Adrenal gland (tissue), 12 donors: ENCODE results near the gene LY6G6F. TPM values are rescaled to one million over a fixed set of nuclear protein-coding genes. Genes with fewer than 3 reads are reported as not detected.

Experiments used
- DNase-seq, 7 donors: peaks; one replicate each; pipeline ENCODE4 v3.0.0-alpha.2; 2019 to 2020
- H3K27ac ChIP-seq, 5 donors: fragments of 200-600 bp; sonication (generic) in 4 of 5; 1 replicate in 3 of 5; 2 replicates in 2 of 5; pipeline versions ENCODE4 v1.5.1 to v1.8.0; 2016 to 2020; ENCODE audit warnings: mild to moderate bottlenecking in 1 of 5
- H3K27me3 ChIP-seq: fragments of 200-600 bp; 2 replicates; pipeline ENCODE4 v1.8.0; 2021
- H3K36me3 ChIP-seq, 2 donors: fragments of 200-600 bp; replicated peaks in 1 of 2; 1 replicate in 1 of 2; 2 replicates in 1 of 2; pipeline versions ENCODE4 v1.5.1 to v1.8.0; 2018 to 2022
- H3K4me1 ChIP-seq, 2 donors: fragments of 200-600 bp; replicated peaks in 1 of 2; 1 replicate in 1 of 2; 2 replicates in 1 of 2; pipeline versions ENCODE4 v1.5.1 to v1.8.0; 2018 to 2021
- H3K4me3 ChIP-seq, 4 donors: fragments of 200-600 bp; sonication (generic) in 3 of 4; one replicate each; pipeline ENCODE4 v1.5.1; 2016 to 2018
- H3K9me3 ChIP-seq, 3 donors: fragments of 200-600 bp; sonication (generic) in 1 of 3; replicated peaks in 1 of 3; 1 replicate in 2 of 3; 2 replicates in 1 of 3; pipeline versions ENCODE4 v1.5.1 to v1.8.0; 2016 to 2021
- CTCF ChIP-seq, 6 experiments: fragments of 450-650 bp in 4 of 6; fragments of 200-600 bp in 2 of 6; sonication (generic) in 1 of 6; IDR thresholded peaks; 1 replicate in 5 of 6; 2 replicates in 1 of 6; pipeline versions ENCODE4 v1.5.1 to v1.8.0; 2016 to 2021; ENCODE audit warnings: antibody characterized with exemption in 6 of 6, mild to moderate bottlenecking in 2 of 6, moderate library complexity in 1 of 6
- POLR2A ChIP-seq, 2 donors: fragments of 450-650 bp; IDR thresholded peaks; one replicate each; pipeline ENCODE4 v1.6.1; 2017; ENCODE audit warnings: antibody characterized with exemption in 2 of 2, mild to moderate bottlenecking in 2 of 2, moderate library complexity in 1 of 2
- WGBS, 4 donors: extraction: QIAGEN DNeasy Blood & Tissue Kit in 2 of 4; methylation state at CpG; one replicate each; pipeline versions ENCODE4 v1.1.5 to v1.1.7; 2013 to 2017; 5-methylcytosine and 5-hydroxymethylcytosine counted together
- intact Hi-C, 2 donors: fragments of 100-400 bp; cut with DNase I; formaldehyde crosslinking; loops; one replicate each; pipeline versions ENCODE4 v1.14.1 to v1.15.0; 2022 to 2023
- polyA plus RNA-seq, 3 donors: library from polyadenylated mRNA; stranded (reverse); fragments of 200-250 nt in 2 of 3; fragments of 350-450 nt in 1 of 3; fragmentation: Illumina TruSeq in 1 of 3; extraction: RNeasy Lipid Tissue Mini Kit (QIAGEN cat#74804) in 1 of 3; gene quantifications; one replicate each; pipeline ENCODE4 v1.2.3, GENCODE V29; 2013 to 2014
- total RNA-seq, 9 donors: library from RNA; depleted of rRNA in 4 of 9; stranded (reverse); fragments of >200 nt in 4 of 9; fragments of 120-200 nt in 1 of 9; fragmentation: NEBNext Ultra II Directional in 1 of 9; extraction: Animal tissue kit (Norgen Biotek cat#: 25700) in 1 of 9; gene quantifications; one replicate each; pipeline versions ENCODE4 v1.1.0 to v1.2.4, GENCODE V29; 2013 to 2023
- donor health status: healthy with polysubstance abuse.
- donor health status: Bipolar disorder and iron deficiency.
- donor health status: DM: yes; HTN: yes; CAD: no.
- donor health status: DM: no; HTN: no; CAD: no.
- donor health status: DM: no; HTN: no; CAD: no.
- donor health status: DM: yes; HTN: yes; CAD: no.

The LY6G6F gene
- total and polyA plus RNA-seq, 12 donors, result 0.44 TPM; not detected in 11

- intact Hi-C loops, result loop anchor here in 1 of 2 donors (10.0 kb wide), 1 partner anchor 1683 kb away; the partner anchor contains the start of genes CUTA and PHF1
- Histone ChIP-seq H3K27me3 (no peaks in the 10 kb centered on the region), H3K36me3 (peaks cover 0 to 37% of the 10 kb centered on the region in 2 donors), H3K9me3 (no peaks in the 10 kb centered on the region), H3K4me1 (peaks cover 14 to 65% of the 10 kb centered on the region in 2 donors), H3K4me3 (no peak overlapping the region), H3K27ac (peak overlapping the region in 2 of 5 donors; percentile 11 to 12)
- no peak for TF ChIP-seq CTCF (IDR thresholded peaks at IDR 0.05)
- 44 to 77% (median 56%) methylated on average over 1 to 3 of the region's 3 CpGs for WGBS, 4 donors
- DNase-seq, result no peak
Measured at GRCh38 chr6:31732029-31732428, 25.4 kb downstream of the LY6G6F start.

GRCh38 chr6:31733734-31734133 is 27.1 kb downstream of the LY6G6F start:
- H3K27me3 ChIP-seq, result no peaks in the 10 kb centered on the region
- peak overlapping the region in 2 of 5 donors; percentile 77 to 98 for H3K27ac ChIP-seq
- intact Hi-C loops, result loop anchor here in 1 of 2 donors (10.0 kb wide), 1 partner anchor 1681 kb away; the partner anchor contains the start of genes CUTA and PHF1
- peaks cover 12 to 72% of the 10 kb centered on the region in 2 donors for H3K4me1 ChIP-seq
- peaks cover 0 to 37% of the 10 kb centered on the region in 2 donors for H3K36me3 ChIP-seq
- no peaks in the 10 kb centered on the region for H3K9me3 ChIP-seq
- no peak overlapping the region for H3K4me3 ChIP-seq
- no peak for DNase-seq
- WGBS, 4 donors, result 74 to 89% (median 85%) methylated on average over 4 of the region's 4 CpGs
- TF ChIP-seq CTCF (IDR thresholded peaks at IDR 0.05) (no peak), POLR2A (IDR thresholded peaks at IDR 0.05) (no peak)

GRCh38 chr6:31734247-31734820 is 27.7 kb downstream of the LY6G6F start:
- TF ChIP-seq POLR2A (IDR thresholded peaks at IDR 0.05), result no peak
- no peak for TF ChIP-seq CTCF (IDR thresholded peaks at IDR 0.05)
- Histone ChIP-seq H3K9me3 (no peaks in the 10 kb centered on the region), H3K27ac (peak overlapping the region in 4 of 5 donors; percentile 77 to 98 (median 80)), H3K27me3 (no peaks in the 10 kb centered on the region), H3K36me3 (peaks cover 0 to 37% of the 10 kb centered on the region in 2 donors), H3K4me1 (peaks cover 11 to 70% of the 10 kb centered on the region in 2 donors), H3K4me3 (peak overlapping the region in 2 of 4 donors; percentile 38 to 92)
- no peak for DNase-seq
- intact Hi-C loops, result loop anchor here in 1 of 2 donors (10.0 kb wide), 1 partner anchor 1680 kb away; the partner anchor contains the start of genes CUTA and PHF1
- 4 to 29% (median 9%) methylated on average over 2 of the region's 2 CpGs for WGBS, 4 donors

GRCh38 chr6:31734821-31735406 is 28.2 kb downstream of the LY6G6F start:
- H3K4me1 ChIP-seq, result peaks cover 13 to 73% of the 10 kb centered on the region in 2 donors
- peak overlapping the region; percentile 70 to 98 (median 79) for H3K27ac ChIP-seq
- H3K4me3 ChIP-seq, result peak overlapping the region in 3 of 4 donors; percentile 38 to 92 (median 38)
- TF ChIP-seq CTCF (IDR thresholded peaks at IDR 0.05), result no peak
- TF ChIP-seq POLR2A (IDR thresholded peaks at IDR 0.05), result peak in 1 of 2 donors; percentile 20
- no peaks in the 10 kb centered on the region for H3K9me3 ChIP-seq
- WGBS, 4 donors, result 0 to 1% (median 1%) methylated on average over 18 of the region's 18 CpGs
- no peaks in the 10 kb centered on the region for H3K27me3 ChIP-seq
- H3K36me3 ChIP-seq, result peaks cover 0 to 37% of the 10 kb centered on the region in 2 donors
- DNase-seq, result peak in 6 of 7 donors; percentile 45 to 74 (median 62)
- intact Hi-C loops, result loop anchor here in 1 of 2 donors (10.0 kb wide), 1 partner anchor 1680 kb away; the partner anchor contains the start of genes CUTA and PHF1
